GM19463 (cell line): ENCODE results near the gene TPST2.

ENCODE experiments used
- ATAC-seq: cut with Tn5 transposase; IDR thresholded peaks from one replicate; pipeline ENCODE4 v1.9.1; 2021; ENCODE audit warnings: mild to moderate bottlenecking, moderate library complexity; ENCODE audit not compliant: unreplicated experiment

Gene TPST2

DNA sequence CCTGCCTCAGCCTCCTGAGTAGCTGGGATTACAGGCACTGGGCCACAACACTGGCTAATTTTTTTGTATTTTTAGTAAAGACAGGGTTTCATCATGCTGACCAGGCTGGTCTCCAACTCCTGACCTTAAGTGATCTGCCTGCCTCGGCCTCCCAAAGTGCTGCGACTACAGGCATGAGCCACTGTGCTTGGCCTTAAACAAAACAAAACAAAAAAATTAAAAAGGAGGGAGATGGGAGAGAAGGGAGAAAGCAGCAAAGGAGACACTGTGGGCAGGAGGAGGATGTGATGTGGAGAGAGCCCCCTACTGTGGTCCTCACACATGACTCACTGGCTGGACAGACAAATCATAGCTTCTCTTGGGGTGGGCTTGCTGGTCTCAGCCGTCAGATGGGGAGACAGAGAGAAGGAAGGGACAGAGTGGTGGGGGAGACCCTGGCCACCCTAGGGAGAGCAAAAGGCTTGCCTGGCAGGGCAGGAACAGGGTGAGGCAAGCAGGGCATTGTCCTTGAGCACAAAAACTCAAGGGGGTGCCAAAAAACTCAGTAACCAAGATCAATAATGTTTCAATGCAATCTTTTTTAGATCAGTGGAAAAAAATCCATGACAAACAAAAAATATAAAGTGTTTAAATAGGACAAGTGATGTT lies 31.6 kb downstream of the TPST2 start:
- no peak for ATAC-seq

- no peak for ATAC-seq
Measured at GRCh38 chr22:26556904-26557303, 33.0 kb downstream of the TPST2 start.

- ATAC-seq = no peak
Measured at GRCh38 chr22:26555478-26555877, 34.5 kb downstream of the TPST2 start.

DNA sequence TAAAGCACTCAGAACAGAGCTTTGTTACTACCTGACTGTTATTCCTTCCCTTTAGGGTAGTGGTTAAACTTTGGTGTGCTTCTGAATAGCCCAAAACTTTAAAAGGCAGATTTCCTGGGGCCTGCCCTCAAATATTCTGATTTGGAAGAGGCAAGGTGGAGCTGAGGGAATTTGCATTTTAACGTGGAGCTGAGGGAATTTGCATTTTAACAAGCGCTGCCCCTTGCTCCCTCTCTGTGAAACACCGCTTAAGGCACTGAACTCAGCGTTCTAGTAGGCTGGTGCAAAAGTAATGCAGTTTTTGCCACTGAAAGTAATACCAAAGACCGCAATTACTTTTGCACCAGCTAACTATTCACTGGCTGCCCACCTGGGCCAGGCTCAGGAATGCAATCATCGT lies 35.0 kb downstream of the TPST2 start:
- ATAC-seq = no peak

- no peak for ATAC-seq
Measured at GRCh38 chr22:26553056-26553752, 36.7 kb downstream of the TPST2 start.

- ATAC-seq = no peak
Measured at GRCh38 chr22:26552466-26552865, 37.5 kb downstream of the TPST2 start.

DNA sequence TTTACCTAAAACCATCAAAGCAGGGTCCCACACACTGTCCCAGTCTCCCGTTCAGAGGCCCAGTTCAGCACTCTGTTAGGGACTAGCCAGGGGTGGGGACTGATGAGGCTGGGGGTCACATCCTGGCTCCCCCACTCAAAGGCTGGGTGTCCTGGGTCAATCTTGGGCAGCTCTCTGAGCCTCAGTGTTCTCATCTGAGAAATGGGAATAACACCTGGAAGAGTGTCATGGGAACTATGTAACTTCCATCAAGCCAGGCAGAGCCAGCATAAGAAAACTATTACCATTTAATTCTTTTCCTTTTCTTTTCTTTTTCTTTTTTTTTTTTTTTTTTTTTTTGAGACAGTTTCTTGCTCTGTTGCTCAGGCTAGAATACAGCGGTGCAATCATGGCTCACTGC lies 38.4 kb downstream of the TPST2 start:
- ATAC-seq = no peak

DNA sequence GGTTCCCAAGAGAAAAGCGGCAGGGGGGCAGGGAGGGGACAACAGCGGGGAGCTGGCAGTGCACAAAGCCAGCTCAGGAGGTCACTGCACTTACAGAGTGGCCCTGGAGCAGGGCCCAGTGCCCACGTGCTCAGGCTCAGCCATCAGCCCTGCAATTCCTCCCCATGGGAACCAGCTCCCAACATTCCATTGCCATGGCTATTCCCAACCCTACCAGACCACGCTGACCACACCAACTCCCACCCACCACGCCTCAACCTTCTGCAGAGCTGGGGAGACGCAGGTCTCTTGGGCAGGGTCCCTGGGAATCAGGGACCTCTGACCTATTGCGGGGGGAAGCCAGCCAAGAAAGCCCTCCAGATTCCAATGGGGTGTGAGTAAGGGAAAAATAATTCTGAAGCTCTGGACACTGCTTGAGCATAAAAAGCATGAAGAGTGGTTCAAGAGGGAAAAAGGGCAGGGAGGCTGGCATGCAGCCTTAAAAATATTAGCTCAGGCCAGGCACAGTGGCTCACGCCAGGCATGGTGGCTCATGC lies 39.4 kb downstream of the TPST2 start:
- no peak for ATAC-seq

DNA sequence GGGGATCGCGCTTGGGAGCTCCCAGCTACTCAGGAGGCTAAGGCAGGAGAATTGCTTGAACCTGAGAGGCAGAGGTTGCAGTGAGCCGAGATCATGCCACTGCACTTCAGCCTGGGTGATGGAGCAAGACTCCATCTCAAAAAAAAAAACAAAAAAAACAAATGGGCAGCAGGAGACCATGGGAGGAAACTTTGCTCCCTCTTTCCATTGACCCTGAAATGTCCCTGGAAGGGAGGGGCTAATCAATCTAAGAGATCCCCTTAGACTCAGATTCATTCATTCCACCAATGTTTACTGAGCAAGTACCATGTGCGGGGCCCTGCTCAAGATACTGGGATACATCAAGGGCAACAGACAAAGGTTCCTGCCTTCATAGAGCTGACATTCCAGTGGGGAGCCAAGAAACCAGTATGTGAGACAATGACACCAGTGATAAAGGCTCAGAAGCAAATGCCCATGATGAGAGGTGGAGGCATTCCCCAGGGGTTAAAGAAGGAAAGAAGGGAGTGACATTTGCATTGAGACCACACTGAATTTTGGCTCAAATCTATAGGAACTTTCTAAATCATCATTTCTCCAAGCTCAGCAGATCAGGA lies 39.9 kb downstream of the TPST2 start:
- no peak for ATAC-seq

GRCh38 chr22:26548984-26549383 lies 40.9 kb downstream of the TPST2 start:
- ATAC-seq = no peak

- no peak for ATAC-seq
Measured at GRCh38 chr22:26548303-26548702, 41.6 kb downstream of the TPST2 start.

GRCh38 chr22:26547837-26548236 lies 42.1 kb downstream of the TPST2 start:
- ATAC-seq = no peak

DNA sequence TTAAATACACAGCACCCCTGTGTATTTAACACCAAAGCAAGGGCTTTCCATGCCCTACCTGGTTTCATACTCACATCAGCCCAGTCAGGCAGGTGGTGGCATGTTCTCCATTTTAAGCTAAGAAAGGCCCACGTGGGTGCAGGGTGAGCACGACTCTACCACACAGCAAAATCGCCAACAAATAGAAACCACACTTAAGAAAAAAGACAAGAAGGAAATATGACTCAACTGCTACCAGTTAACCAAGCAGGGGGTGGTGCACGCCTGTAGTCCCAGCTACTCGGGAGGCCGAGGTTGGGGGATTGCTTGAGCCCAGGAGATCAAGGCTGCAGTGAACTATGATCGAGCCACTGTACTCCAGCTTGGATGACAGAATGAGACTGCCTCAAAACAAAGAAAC lies 42.5 kb downstream of the TPST2 start:
- no peak for ATAC-seq

- no peak for ATAC-seq
Measured at GRCh38 chr22:26546282-26546681, 43.6 kb downstream of the TPST2 start.

DNA sequence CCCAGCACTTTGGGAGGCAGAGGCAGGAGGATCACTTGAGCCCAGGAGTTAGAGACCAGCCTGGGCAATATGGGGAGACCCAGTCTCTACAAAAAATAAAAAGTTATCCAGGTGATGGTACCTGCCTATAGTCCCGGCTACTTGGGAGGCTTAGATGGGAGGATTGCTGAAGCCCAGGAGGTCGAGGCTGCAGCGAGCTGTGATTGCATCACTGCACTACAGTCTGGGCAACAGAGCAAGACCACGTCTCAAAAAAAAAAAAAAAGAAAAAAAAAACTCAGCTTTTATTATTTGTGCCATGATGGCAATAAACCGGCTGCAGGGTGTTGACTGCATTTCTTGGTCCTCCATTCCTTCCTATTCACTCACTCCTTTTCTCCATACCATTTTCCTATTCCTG lies 44.1 kb downstream of the TPST2 start:
- ATAC-seq = no peak

DNA sequence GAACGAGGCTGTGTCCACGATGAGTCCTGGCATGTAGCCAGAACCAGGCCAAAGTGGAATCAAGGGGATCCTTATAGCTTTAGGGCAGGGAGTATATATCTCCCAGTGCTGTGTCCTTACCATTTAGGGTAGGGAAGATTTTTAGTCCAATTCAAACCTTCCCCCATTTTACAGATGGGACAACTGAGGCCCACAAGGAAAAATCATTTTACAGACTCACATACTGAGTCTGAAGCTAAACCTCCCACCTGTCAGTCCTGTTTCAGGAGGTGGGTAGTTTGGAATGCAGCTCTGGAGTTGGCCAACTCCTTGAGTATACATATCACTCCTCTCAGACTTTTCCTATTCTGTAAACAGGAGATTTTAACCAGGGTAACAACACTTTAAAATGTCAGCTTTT lies 44.5 kb downstream of the TPST2 start:
- ATAC-seq = no peak

DNA sequence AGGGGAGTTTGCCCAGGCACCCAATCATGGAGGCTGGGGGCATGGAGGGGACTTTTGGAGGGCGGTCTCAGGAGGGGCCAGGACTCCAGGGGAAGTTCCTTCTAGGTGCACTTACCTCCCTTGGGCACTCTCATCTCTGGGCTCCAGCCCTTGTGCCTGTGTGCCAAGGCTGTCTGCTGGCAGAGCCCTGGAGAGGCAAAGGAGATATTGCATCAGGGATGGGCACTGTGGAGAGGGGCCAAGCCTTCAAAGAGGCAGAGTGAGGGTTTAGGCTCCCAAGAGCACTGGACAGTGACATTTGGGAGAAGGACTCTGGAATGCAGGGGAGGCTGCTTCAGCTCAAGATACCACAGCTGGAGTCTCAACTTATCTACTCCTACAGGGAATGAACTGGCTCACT lies 45.4 kb downstream of the TPST2 start:
- no peak for ATAC-seq

DNA sequence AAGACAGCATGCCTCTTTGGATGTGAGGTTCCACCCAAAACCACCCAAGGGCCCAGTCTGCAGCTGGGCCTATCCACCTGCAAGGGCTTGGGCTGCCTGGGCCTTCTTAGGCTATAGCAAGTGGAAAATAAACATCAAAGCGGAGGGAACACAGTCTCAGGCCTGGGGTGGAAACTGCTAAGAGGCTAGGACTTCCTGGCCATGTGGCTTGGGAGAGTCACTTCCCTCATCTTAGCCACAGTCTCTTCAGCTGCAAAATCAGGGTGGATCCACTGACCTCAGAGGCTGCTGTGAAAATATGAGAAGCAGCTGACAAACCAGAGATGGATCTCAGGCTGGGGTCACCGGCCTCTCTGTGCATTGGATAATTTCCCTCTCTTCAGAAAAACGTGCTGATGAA lies 47.1 kb downstream of the TPST2 start:
- no peak for ATAC-seq

- no peak for ATAC-seq
Measured at GRCh38 chr22:26541167-26541819, 48.6 kb downstream of the TPST2 start.

- ATAC-seq = no peak
Measured at GRCh38 chr22:26540119-26540518, 49.8 kb downstream of the TPST2 start.

DNA sequence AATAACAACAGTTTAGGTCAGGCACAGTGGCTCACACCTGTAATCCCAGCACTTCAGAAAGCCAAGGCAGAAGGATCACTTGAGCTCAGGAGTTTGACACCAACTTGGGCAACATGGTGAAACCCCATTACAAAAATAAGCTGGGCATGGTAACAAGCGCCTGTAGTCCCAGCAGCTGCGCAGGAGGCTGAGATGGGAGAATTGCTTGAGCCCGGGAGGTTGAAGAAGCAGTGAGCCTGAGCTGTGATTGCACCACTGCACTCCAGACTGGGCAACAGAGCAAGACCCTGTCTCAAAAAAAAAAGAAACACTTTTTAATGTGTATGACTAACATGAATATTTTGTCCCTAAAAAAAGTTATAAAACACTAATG lies 53.2 kb downstream of the TPST2 start:
- ATAC-seq = no peak
